ENCODE data around the gene SCAMP4. TPM values are rescaled to one million over a fixed set of nuclear protein-coding genes. Genes with fewer than 3 reads are reported as not detected.

The SCAMP4 gene
- total RNA-seq, 1 experiment from 2014 or later = 69.0 TPM

GRCh38 chr19:1949304-1950101, 44.3 kb downstream of the SCAMP4 start:
- H2BK20ac ChIP-seq (ENCODE audit: low read depth, low read length, poor library complexity, severe bottlenecking) = no peak overlapping the region
- no peak overlapping the region for H3K18ac ChIP-seq (ENCODE audit: insufficient read length, low read depth, low read length)
- Mint-ChIP-seq H3K4me3 (no peak overlapping the region), H3K4me1 (peaks cover 7 to 11% of the 10 kb centered on the region in 2 experiments), H3K27ac (peak overlapping the region in 2 of 3 experiments; percentile 8 to 34; a peak in 2 of 7 replicates), H3K36me3 (ENCODE audit: insufficient read depth in 1 of 3, low read depth in 3 of 3) (peaks cover 16 to 28% (median 20%) of the 10 kb centered on the region in 3 experiments; a peak in 6 of 7 replicates), H3K27me3 (ENCODE audit: low read depth) (no peaks in the 10 kb centered on the region), H3K9me3 (no peaks in the 10 kb centered on the region)
- no peaks in the 10 kb centered on the region for H3K27me3 ChIP-seq (ENCODE audit: insufficient read depth, low read length)
- H3K14ac ChIP-seq (ENCODE audit: insufficient read depth, low read length) = no peak overlapping the region; the same call in 1 of the 2 replicates
- no peaks in the 10 kb centered on the region for H4K20me1 ChIP-seq (ENCODE audit: control insufficient read depth, insufficient read depth, insufficient read length)
- H2BK5ac ChIP-seq (ENCODE audit: insufficient read length, low read length) = no peak overlapping the region
- H2AFZ ChIP-seq (ENCODE audit: low read length) = no peak overlapping the region
- H4K8ac ChIP-seq (replicated peaks; ENCODE audit: insufficient read length, low read depth, low read length) = no peak overlapping the region
- H4K5ac ChIP-seq (ENCODE audit: insufficient read length, low read depth, low read length) = no peak overlapping the region
- H2AK5ac ChIP-seq (ENCODE audit: insufficient read length, low read length) = no peak overlapping the region
- H3K23me2 ChIP-seq (ENCODE audit: insufficient read length, low read depth, low read length, poor library complexity, severe bottlenecking) = peaks cover 2% of the 10 kb centered on the region
- no peak for DNase-seq
- H3K79me2 ChIP-seq (ENCODE audit: insufficient read depth, low read length) = peaks cover 47% of the 10 kb centered on the region
- no peak overlapping the region for H2BK12ac ChIP-seq (ENCODE audit: insufficient read length, low read depth, low read length)
- H4K91ac ChIP-seq (ENCODE audit: insufficient read length, low read depth, low read length) = no peak overlapping the region
- H2BK120ac ChIP-seq (ENCODE audit: low read depth, low read length, poor library complexity, severe bottlenecking) = no peak overlapping the region
- H3T11ph ChIP-seq (ENCODE audit: low read length) = no peak overlapping the region
- no CpG with 5 or more reads among the region's 44 CpGs for WGBS (ENCODE audit: extremely low coverage, insufficient read length, low lambda C conversion rate)
- no peak overlapping the region; the same call in 1 of the 2 replicates for H2BK15ac ChIP-seq (ENCODE audit: low read depth, low read length)
- no peaks in the 10 kb centered on the region for H3K9me3 ChIP-seq (ENCODE audit: control insufficient read depth, low read depth, low read length)
- no peak overlapping the region for H3K9ac ChIP-seq (ENCODE audit: extremely low read depth, insufficient read length, low read length)
- H3K23ac ChIP-seq (ENCODE audit: insufficient read length, low read depth, low read length) = no peak overlapping the region
- no peak overlapping the region for H3K4me2 ChIP-seq (ENCODE audit: insufficient read depth, insufficient read length, low read length)
- H3K4me1 ChIP-seq (ENCODE audit: insufficient read depth, low read length) = no peaks in the 10 kb centered on the region
- H3K27ac ChIP-seq (ENCODE audit: insufficient read length, low read depth, low read length) = no peak overlapping the region
- H3K56ac ChIP-seq (ENCODE audit: insufficient read length, low read depth, low read length) = no peak overlapping the region
- H3K79me1 ChIP-seq (ENCODE audit: insufficient read depth, low read depth, low read length, poor library complexity, severe bottlenecking) = peaks cover 12% of the 10 kb centered on the region
- no peak for TF ChIP-seq CTCF (conservative IDR thresholded peaks at IDR 0.05)
- H3K4ac ChIP-seq (ENCODE audit: low read depth, low read length) = no peak overlapping the region

Data from H9 (cell line).